Measurements from ENCODE around the gene LRRC4B. TPM values are rescaled to one million over a fixed set of nuclear protein-coding genes. Genes with fewer than 3 reads are reported as not detected.

Gene LRRC4B
- total and polyA plus RNA-seq, 7 donors = 0.23 to 2.8 (median 2.4) TPM; not detected in 1

DNA sequence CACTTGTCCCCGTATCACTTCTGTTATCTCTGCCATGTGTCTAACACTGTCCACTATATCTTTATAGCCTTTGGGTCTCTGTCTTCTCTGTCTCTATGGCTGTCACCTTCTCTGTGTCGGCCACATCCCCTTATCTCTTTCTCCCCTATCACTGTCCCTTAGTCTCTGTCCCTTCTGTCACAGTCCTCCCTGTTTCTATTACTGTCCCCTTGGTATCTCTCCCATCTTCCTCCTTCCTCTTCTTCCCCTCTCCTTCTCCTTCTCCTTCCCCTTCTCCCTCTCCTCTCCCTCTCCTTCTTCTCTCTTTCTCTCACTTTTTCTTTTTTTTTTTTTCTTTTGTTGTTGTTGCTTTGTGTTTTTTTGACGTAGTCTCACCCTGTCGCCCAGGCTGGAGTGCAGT, 34.7 kb upstream of the LRRC4B start:
- H3K4me3 ChIP-seq = no peak overlapping the region
- no peak for DNase-seq
- intact Hi-C loops (cut with DNase I) = no loop called here
- peaks cover 0 to 60% (median 7%) of the 10 kb centered on the region in 3 donors for H3K27me3 ChIP-seq
- H3K9me3 ChIP-seq = no peaks in the 10 kb centered on the region
- H3K36me3 ChIP-seq = no peaks in the 10 kb centered on the region
- peaks cover 0 to 7% (median under 1%) of the 10 kb centered on the region in 4 donors for H3K4me1 ChIP-seq
- 80 to 88% methylated on average over 4 of the region's 4 CpGs for WGBS, 2 donors
- TF ChIP-seq, protein P1, sequence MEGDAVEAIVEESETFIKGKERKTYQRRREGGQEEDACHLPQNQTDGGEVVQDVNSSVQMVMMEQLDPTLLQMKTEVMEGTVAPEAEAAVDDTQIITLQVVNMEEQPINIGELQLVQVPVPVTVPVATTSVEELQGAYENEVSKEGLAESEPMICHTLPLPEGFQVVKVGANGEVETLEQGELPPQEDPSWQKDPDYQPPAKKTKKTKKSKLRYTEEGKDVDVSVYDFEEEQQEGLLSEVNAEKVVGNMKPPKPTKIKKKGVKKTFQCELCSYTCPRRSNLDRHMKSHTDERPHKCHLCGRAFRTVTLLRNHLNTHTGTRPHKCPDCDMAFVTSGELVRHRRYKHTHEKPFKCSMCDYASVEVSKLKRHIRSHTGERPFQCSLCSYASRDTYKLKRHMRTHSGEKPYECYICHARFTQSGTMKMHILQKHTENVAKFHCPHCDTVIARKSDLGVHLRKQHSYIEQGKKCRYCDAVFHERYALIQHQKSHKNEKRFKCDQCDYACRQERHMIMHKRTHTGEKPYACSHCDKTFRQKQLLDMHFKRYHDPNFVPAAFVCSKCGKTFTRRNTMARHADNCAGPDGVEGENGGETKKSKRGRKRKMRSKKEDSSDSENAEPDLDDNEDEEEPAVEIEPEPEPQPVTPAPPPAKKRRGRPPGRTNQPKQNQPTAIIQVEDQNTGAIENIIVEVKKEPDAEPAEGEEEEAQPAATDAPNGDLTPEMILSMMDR (IDR thresholded peaks at IDR 0.05) = no peak
- TF ChIP-seq POLR2A (IDR thresholded peaks at IDR 0.05) = no peak
- no peak for TF ChIP-seq EP300 (IDR thresholded peaks at IDR 0.05)
- H3K27ac ChIP-seq = no peak overlapping the region

DNA sequence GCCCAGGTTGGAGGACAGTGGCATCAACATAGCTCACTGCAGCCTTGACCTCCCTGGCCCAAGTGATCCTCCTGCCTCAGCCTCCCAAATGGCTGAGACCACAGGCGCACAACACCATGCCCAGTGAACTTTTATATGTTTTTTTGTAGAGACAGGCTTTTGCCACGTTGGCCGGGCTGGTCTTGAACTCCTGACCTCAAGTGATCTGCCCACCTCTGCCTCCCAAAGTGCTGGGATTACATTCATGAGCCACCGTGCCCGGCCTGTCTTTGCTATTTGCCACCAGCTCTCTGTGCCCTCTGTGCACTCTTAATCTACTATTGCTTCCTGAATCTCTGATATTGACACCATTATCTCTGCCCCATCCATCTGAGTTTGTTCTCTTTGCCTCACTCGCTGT, 34.3 kb upstream of the LRRC4B start:
- 85 to 86% methylated on average over 6 of the region's 6 CpGs for WGBS, 2 donors
- H3K27ac ChIP-seq = no peak overlapping the region
- no peak for TF ChIP-seq POLR2A (IDR thresholded peaks at IDR 0.05)
- no peak for TF ChIP-seq POLR2AphosphoS5 (IDR thresholded peaks at IDR 0.05)
- no peak for TF ChIP-seq EP300 (IDR thresholded peaks at IDR 0.05)
- TF ChIP-seq, protein P1 (IDR thresholded peaks at IDR 0.05) = no peak
- H3K27me3 ChIP-seq = peaks cover 0 to 56% (median 7%) of the 10 kb centered on the region in 3 donors
- no peak for DNase-seq
- no peaks in the 10 kb centered on the region for H3K36me3 ChIP-seq
- no peaks in the 10 kb centered on the region for H3K9me3 ChIP-seq
- H3K4me1 ChIP-seq = peaks cover 0 to 2% (median 0%) of the 10 kb centered on the region in 4 donors
- no peak overlapping the region for H3K4me3 ChIP-seq
- intact Hi-C loops (cut with DNase I) = no loop called here

DNA sequence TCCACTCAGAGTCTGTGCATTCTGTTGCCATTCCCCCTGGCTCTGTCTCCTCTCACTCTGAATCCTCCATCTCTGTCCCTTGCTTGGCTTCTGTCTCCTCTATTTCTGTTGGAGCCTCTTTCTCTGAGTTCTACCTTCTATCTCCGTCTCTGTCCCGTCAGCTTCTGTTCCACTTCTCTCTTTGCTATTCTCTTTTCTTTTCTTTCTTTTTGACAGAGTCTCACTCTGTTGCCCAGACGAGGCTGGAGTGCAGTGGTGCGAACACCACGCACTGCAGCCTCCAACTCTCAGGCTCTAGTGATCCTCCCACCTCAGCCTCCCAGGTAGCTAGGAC, 33.8 kb upstream of the LRRC4B start:
- Histone ChIP-seq H3K9me3 (no peaks in the 10 kb centered on the region), H3K4me1 (no peaks in the 10 kb centered on the region), H3K36me3 (no peaks in the 10 kb centered on the region), H3K27me3 (peaks cover 0 to 51% (median 7%) of the 10 kb centered on the region in 3 donors), H3K27ac (no peak overlapping the region), H3K4me3 (no peak overlapping the region)
- no peak for TF ChIP-seq EP300 (IDR thresholded peaks at IDR 0.05)
- no peak for TF ChIP-seq POLR2AphosphoS5 (IDR thresholded peaks at IDR 0.05)
- TF ChIP-seq, protein P1 (IDR thresholded peaks at IDR 0.05) = no peak
- TF ChIP-seq POLR2A (IDR thresholded peaks at IDR 0.05) = no peak
- DNase-seq = no peak
- WGBS, 2 donors = 83% methylated on average over 5 of the region's 5 CpGs
- intact Hi-C loops (cut with DNase I) = no loop called here

DNA sequence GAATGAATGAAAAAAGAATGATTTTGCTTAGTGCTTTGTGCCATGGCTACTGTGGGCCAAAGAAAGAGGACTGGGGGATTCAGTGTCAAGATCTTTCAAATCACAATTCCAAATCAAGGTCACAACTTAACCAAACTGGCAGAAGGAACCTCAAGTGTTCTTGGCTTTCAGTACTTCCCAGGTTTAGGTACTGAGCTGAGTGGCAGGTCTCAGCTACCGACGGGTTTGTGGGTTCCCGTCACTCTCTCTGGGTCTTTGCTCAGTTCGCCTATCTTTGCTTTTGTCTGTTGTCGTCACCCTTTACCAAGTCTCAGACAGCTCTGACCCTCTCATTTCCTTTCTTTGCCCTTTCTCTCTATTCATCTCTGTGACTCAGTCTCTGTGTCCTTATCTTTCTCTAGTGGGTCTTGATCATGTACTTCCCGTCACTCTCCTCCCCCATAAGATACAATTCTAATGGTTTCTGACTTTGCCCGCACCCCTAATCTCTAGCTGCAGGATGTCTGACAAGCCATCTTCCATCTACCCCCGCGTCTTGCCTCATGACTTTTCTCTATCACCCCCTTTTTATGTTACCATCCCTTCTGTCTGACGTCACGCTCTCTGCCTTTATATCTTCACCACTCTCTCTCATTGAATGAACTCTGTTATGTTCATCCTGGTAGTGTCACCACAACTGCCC, 33.3 kb upstream of the LRRC4B start:
- H3K9me3 ChIP-seq = no peaks in the 10 kb centered on the region
- peaks cover 0 to 47% (median 3%) of the 10 kb centered on the region in 3 donors for H3K27me3 ChIP-seq
- WGBS, 2 donors = 72 to 76% methylated on average over 11 of the region's 11 CpGs
- no peak overlapping the region for H3K27ac ChIP-seq
- no peaks in the 10 kb centered on the region for H3K36me3 ChIP-seq
- no peaks in the 10 kb centered on the region for H3K4me1 ChIP-seq
- intact Hi-C loops (cut with DNase I) = no loop called here
- no peak for DNase-seq
- TF ChIP-seq EP300 (IDR thresholded peaks at IDR 0.05) (no peak), POLR2AphosphoS5 (IDR thresholded peaks at IDR 0.05) (no peak), POLR2A (IDR thresholded peaks at IDR 0.05) (no peak)
- TF ChIP-seq, protein P1 (IDR thresholded peaks at IDR 0.05) = no peak
- no peak overlapping the region for H3K4me3 ChIP-seq

DNA sequence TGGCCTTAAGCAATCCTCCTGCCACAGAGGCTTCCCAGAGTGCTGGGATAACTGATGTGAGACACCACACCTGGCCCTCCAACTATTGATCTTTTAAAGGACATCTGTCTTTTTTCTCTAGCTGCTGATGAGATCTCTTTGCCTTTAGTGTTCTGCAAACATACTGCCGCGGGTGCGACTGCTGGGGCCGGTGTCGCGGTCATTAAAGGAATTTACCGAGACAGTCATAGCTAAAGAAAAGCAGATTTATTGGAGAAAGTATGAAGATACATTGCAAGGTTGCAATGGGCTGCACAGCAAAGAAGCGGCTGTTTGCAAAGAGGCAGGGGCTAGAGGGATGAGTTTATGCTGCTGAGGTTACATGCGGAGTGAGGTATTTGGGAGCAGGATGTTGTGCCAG, 31.2 kb upstream of the LRRC4B start:
- TF ChIP-seq, protein P1 (IDR thresholded peaks at IDR 0.05) = no peak
- no peak for TF ChIP-seq EP300 (IDR thresholded peaks at IDR 0.05)
- no peak for TF ChIP-seq POLR2AphosphoS5 (IDR thresholded peaks at IDR 0.05)
- no peak for TF ChIP-seq POLR2A (IDR thresholded peaks at IDR 0.05)
- Histone ChIP-seq H3K36me3 (no peaks in the 10 kb centered on the region), H3K27ac (no peak overlapping the region), H3K27me3 (peaks cover 0 to 53% (median 3%) of the 10 kb centered on the region in 3 donors), H3K4me1 (no peaks in the 10 kb centered on the region), H3K9me3 (no peaks in the 10 kb centered on the region), H3K4me3 (no peak overlapping the region)
- no peak for DNase-seq
- 75 to 83% methylated on average over 9 of the region's 9 CpGs for WGBS, 2 donors
- intact Hi-C loops (cut with DNase I) = no loop called here

Data from sigmoid colon (tissue), 7 donors.